ENCODE results near the gene AP1S3.
"Not testable (repeated sequence)": the region's sequence is repeated elsewhere in the genome, so short reads cannot be mapped to it uniquely, and the experiment has no call there.

Gene AP1S3
- 0 to 1.0 (median 0.78) reads per million in 4 donors for total RNA-seq

DNA sequence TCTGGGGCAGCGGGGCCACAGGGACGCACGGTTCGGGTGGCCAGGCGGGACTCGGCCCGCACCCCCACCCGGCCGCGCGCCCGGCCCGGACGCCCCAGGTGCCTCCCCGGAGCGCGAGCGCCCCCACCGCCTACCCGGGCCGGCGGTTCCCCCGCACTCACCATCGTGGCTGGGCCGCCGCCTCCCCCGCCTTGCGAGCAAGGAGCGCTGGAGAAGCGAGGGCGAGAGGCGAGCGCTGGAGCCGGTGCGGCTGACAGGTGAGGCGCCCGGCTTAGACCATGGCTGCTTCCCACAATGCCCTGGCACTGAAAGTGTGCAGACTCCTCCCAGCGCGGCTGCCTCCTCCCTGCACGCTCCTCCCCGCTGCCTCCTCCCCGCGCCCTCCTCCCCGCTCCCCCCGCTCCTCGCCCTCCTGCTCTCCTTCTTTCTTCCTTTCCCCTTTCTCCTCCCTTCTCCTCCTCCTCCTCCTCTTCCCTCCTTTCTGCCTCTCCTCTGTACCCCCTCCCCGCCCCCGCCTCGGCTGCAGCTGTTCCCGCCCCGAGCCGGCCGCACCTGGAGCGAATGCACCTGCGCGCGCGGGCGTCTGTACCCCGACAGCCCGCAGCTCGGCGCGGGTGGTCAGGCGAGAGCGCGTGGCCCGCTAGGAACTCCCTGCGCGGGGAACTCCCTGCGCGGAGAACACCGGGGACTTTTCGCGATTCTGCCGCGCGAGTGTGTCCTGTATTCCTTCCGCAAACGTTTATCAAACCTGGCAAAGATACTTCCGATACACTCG lies at the start of gene AP1S3:
AP1S3 (minus strand) TSS at position 296 of the 775 bp plus-strand sequence; CDS start at position 164, 132 bp downstream.
- peak; percentile 58 to 71 (median 65) for DNase-seq

DNA sequence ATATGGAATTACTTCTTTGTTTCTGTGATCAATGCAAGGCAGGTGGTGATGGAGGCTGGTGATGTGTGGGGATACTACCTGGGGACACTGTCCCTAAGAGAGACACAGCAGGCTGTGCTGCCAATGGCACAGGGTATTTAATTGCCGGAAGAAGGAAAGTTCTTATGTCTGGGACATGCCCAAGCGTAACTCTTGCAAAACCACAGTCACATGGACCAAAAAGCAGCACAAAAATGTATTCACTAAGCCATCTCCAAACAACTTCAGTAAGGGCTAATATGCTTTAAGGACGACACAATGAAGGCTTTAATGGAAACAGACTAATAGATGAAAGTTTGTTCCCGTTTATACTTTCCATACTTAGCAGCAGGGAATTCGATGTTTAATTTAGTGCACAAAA lies 49.7 kb upstream of the AP1S3 start:
- no peak for DNase-seq

GRCh38 chr2:223886726-223887125 lies 49.3 kb upstream of the AP1S3 start:
- DNase-seq = no peak

DNA sequence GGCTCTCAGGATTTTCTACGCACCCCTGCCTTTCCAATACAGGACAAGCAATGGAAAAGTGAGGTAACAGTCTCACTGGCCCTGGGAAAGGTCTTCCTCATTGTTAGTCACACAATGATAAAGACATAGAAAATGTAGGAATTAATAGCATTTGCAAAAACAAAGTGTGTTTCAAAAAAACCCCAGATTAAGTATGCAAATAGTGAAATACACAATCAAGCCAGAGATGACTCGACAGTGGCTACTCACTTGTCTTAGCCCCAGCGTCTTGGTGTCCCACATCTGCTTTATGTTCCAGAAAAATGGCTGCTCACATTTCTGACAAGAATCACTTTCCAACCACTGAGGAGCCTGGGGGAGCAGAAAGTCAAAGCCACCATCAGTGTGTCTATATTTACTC lies 47.0 kb upstream of the AP1S3 start:
- DNase-seq = no peak

DNA sequence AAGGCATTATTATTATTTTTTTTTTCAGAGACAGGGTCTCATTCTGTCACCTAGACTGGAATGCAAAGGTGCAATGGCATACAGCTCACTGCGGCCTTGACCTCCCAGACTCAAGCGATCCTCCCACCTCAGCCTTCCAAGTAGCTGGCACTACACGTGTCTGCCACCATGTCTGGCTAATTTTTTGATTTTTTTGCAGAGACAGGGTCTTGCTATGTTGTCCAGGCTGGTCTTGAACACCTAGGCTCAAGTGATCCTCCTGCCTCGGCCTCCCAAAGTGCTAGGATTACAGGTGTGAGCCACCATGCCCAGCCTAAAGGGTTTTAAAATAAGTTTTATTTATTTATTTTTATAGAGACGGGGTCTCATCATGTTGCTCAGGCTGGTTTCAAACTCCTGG lies 45.3 kb upstream of the AP1S3 start:
- DNase-seq = no peak

DNA sequence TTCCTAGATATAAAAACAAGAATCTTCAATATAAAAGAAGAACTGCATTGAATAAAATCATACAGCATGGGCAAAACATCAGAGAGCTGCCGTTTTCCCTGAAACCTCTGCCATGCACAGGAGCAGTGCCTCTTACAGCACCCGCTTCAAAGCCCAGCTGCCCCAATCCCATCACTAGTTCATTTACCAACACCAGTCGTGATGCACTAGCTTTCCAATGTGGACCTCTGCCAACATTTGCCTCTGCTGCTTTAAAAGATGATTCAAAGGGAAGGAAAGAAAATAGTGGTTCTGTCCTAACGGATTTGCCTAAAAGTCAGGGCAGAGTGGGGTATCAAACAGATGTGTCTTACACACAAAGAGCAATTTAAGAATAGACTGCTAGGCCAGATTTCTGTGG lies 43.4 kb upstream of the AP1S3 start:
- no peak for DNase-seq

DNA sequence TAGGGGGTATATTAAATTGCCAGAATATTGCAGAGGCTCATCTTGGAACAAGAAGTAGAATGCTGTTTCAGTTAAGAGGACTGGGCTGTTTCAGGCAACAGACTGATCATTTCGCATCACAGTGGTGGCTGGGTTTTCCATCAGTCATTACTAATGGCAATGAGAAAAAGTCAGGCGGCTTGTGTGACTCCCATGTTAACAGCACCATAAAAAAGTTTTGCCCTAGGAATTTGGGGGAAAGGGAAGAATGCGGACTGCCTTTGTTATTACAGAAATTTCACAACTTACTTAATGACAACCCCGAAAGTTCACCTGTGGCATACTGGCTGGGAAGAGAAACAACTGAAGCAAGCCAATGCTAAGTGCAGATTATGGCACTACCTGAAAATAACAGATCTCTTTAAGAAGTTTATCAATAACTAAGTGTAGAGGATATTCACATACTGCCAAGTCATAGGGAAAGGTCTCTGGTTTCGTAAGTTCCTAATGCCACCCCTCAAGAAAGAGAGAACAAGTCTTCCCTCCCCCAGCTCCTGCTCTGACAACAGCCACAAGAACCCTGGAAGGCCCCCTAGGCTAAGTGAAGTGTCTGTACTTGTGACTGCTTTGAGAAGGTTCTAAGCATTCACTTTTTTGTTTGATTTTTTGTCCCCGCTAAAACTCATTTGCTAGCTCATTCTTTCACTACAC lies 40.5 kb upstream of the AP1S3 start:
- no peak for DNase-seq

DNA sequence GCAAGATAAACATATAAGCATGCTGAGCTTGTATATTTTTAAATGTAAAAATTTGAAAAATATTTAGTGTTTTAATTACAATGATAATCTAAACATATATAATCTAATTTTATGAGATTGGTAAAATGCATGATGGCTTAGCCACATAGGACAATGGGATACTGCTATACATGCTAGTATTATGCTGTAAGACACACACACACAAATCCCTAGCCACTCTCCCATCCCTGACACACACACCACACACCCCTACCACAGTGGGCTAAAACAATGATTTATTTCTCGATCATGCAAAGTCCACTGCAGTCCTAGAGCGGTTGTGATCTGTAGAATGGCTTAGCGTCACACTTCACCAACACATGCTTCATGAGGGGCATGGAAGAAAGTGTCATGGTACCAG lies 36.3 kb upstream of the AP1S3 start:
- no peak for DNase-seq

DNA sequence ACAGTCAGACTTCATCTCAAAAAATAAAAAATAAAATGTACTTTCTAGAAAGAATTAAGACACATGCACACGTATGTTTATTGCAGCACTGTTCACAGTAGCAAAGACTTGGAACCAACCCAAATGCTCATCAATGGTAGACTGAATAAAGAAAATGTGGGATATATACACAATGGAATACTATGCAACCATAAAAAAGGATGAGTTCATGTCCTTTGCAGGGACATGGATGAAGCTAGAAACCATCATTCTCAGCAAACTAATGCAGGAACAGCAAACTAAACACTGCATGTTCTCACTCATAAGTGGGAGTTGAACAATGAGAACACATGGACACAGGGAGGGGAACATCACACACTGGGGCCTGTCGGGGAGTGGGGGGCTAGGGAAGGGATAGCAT lies 35.4 kb upstream of the AP1S3 start:
- DNase-seq = not testable (repeated sequence)

DNA sequence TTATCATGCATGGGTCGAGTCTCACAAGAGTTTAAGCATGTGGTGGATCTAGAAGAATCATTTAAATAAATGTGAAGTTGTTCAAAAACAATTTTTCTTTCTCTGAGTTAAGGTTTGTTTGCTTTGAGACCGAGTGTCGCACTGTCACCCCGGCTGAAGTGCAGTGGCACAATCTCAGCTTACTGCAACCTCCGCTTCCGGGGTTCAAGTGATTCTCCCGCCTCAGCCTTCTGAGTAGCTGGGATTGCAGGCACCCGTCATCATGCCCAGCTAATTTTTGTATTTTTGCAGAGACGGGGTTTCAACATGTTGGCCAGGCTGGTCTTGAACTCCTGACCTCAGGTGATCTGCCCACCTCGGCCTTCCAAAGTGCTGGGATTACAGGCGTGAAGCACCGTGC lies 34.3 kb upstream of the AP1S3 start:
- DNase-seq = not testable (repeated sequence)

GRCh38 chr2:223870840-223871611 lies 33.6 kb upstream of the AP1S3 start:
- no peak for DNase-seq

- DNase-seq = no peak
Observed at GRCh38 chr2:223868005-223868404, 30.6 kb upstream of the AP1S3 start.

GRCh38 chr2:223865907-223866508 lies 28.6 kb upstream of the AP1S3 start:
- peak in 1 of 5 donors; percentile 44 for DNase-seq

GRCh38 chr2:223865124-223865523 lies 27.7 kb upstream of the AP1S3 start:
- peak in 2 of 5 donors; percentile 18 to 59 for DNase-seq

GRCh38 chr2:223863491-223863890 lies 26.1 kb upstream of the AP1S3 start:
- DNase-seq = no peak

GRCh38 chr2:223860809-223861738 lies 23.7 kb upstream of the AP1S3 start:
- DNase-seq = no peak

- DNase-seq = no peak
Observed at GRCh38 chr2:223859070-223859469, 21.7 kb upstream of the AP1S3 start.

DNA sequence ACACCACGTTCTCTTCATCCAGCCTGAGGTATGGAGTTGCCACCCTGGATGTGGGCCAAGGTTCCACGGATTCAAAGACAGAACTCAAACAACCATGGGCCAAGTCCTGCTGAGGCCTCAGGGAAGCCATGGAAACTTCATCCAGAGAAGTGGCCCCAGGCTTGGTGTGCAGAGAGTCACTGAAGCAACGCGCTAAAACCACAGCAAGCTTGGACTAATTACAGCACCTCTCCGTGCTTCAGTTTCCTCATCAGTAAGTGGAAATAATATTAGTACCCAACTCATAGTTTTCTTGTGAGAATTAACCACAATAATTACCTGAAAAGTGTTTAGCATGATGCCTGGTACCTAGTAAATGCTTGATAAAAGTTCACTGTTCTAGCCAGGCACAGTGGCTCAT lies 19.2 kb upstream of the AP1S3 start:
- no peak for DNase-seq

DNA sequence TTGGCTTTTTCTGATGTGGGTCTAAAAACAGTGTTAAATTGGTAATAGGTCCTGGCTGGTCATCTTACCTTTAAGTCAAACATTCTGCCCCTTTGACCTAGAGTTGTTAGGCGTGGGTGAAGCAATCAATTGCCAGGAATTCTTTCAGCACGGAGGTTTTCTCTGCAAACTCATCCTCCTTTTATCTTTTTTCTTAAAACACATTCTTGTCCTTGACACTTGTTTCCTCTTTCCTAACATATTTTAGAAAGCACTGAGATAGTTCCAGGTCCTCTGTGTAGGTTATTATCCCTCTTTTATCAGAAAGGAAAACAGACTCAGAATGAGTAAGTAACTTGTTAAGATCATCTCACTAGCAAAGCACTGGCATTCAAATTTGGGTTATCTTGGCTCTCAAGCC lies 18.6 kb upstream of the AP1S3 start:
- DNase-seq = no peak

DNA sequence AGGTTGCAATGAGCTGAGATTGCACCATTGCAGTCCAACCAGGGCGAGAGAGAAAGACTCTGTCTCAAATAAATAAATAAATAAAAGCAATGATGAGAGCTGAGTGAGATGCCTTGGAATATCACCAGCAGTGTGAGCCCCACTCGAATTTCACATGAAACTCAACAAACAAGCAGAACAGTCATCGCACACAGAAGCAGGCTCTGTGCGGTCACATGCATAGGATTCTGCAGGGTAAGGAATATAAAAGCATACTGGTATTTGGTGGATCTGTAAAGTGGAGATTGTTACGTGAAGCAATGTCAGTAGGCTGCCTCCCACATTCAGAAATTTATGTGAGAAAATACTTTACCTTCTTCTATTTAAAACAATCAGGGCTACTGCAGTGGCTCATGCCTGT lies 18.0 kb upstream of the AP1S3 start:
- DNase-seq = no peak

DNA sequence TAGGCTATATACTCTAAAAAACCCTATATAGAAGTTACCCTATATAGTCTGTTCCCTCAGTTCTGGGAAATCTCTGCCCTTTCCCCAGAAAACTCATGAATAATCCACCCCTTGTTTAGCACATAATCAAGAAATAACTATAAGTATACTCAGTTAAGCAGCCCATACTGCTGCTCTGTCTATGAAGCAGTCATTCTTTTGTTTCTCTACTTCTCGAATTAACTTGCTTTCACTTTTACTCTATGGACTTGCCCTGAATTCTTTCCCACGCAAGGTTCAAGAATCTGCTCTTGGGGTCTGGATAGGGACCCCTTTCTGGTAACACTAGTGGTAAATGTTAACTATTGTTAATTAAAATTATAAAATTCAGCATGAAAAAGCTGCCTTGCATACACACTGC lies 17.4 kb upstream of the AP1S3 start:
- no peak for DNase-seq

DNA sequence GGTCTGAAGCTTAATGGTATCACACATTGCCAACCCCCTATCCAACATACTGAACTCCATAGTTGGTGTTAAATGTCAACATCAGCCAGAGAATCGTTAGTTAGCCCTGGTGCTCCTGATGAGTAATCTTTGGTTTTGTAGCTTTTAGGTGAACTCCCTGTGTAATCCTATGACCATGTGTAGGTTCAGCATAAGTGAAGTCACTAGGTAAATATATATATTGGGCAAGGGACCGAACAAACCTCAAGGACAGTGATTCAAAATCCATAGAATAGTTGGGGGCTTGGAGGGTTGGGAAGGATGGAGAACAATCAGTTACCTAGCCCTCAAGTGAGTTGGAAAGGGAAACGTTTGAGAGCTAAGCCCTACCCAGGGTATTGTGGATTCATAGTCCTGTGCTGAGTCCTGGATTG lies 16.0 kb upstream of the AP1S3 start:
- DNase-seq = no peak
